Sigmoid colon (tissue), 7 donors: ENCODE data around the gene PIK3R1. TPM values are rescaled to one million over a fixed set of nuclear protein-coding genes. Genes with fewer than 3 reads are reported as not detected.
A peak's percentile ranks its signal among the peaks of the same experiment; 100 is the strongest.

Experiments used
- DNase-seq: peaks from one replicate; pipeline ENCODE4 v3.0.0-alpha.2; 2019
- H3K27ac ChIP-seq, 4 donors: fragments of 200-600 bp; sonication (generic); one replicate each; pipeline ENCODE4 v1.5.1; 2016 to 2019; ENCODE audit warnings: mild to moderate bottlenecking in 1 of 4
- H3K27me3 ChIP-seq, 3 donors: fragments of 200-600 bp; sonication (generic); one replicate each; pipeline ENCODE4 v1.5.1; 2019; ENCODE audit warnings: mild to moderate bottlenecking in 1 of 3
- H3K36me3 ChIP-seq, 4 donors: fragments of 200-600 bp; sonication (generic); one replicate each; pipeline ENCODE4 v1.5.1; 2016 to 2019
- H3K4me1 ChIP-seq, 4 donors: fragments of 200-600 bp; sonication (generic); one replicate each; pipeline ENCODE4 v1.5.1; 2017 to 2019
- H3K4me3 ChIP-seq, 4 donors: fragments of 200-600 bp; sonication (generic); one replicate each; pipeline ENCODE4 v1.5.1; 2017 to 2019; ENCODE audit warnings: mild to moderate bottlenecking in 2 of 4, moderate library complexity in 1 of 4
- H3K9me3 ChIP-seq, 4 donors: fragments of 200-600 bp in 3 of 4; sonication (generic) in 3 of 4; one replicate each; pipeline versions ENCODE4 v1.5.1 to v1.6.1; 2013 to 2019
- CTCF ChIP-seq, 4 experiments: fragments of 450-650 bp in 3 of 4; fragments of 200-600 bp in 1 of 4; IDR thresholded peaks; one replicate each; pipeline ENCODE4 v1.5.1; 2016 to 2019; ENCODE audit warnings: antibody characterized with exemption in 4 of 4, mild to moderate bottlenecking in 3 of 4, moderate library complexity in 2 of 4
- EP300 ChIP-seq, 4 donors: sonication (generic); formaldehyde crosslinking; IDR thresholded peaks; one replicate each; pipeline ENCODE4 v1.6.1; 2017; ENCODE audit warnings: antibody characterized with exemption in 4 of 4
- POLR2A ChIP-seq, 2 donors: fragments of 450-650 bp; IDR thresholded peaks; one replicate each; pipeline ENCODE4 v1.6.1; 2016; ENCODE audit warnings: antibody characterized with exemption in 2 of 2, mild to moderate bottlenecking in 2 of 2, moderate library complexity in 2 of 2
- POLR2AphosphoS5 ChIP-seq, 4 donors: sonication (generic); formaldehyde crosslinking; IDR thresholded peaks; one replicate each; pipeline ENCODE4 v1.6.1; 2017; ENCODE audit warnings: antibody characterized with exemption in 4 of 4
- WGBS, 2 donors: extraction: QIAGEN DNeasy Blood & Tissue Kit; methylation state at CpG; one replicate each; pipeline ENCODE4 v1.1.7; 2013; 5-methylcytosine and 5-hydroxymethylcytosine counted together
- intact Hi-C: fragments of 100-400 bp; cut with DNase I; formaldehyde crosslinking; loops from one replicate; pipeline ENCODE4 v1.15.1; 2023
- polyA plus RNA-seq, 3 donors: library from polyadenylated mRNA; stranded (reverse); fragments of 200-250 nt; gene quantifications; one replicate each; pipeline ENCODE4 v1.2.3, GENCODE V29; 2013
- total RNA-seq, 4 donors: library from RNA; depleted of rRNA; stranded (reverse); fragments of >200 nt; gene quantifications; one replicate each; pipeline ENCODE4 v1.1.0, GENCODE V29; 2016
- donor health status: healthy with polysubstance abuse.
- donor health status: Bipolar disorder and iron deficiency.
- donor health status: healthy.

Gene PIK3R1
- total and polyA plus RNA-seq, 7 donors, result 9.2 to 227 (median 177) TPM

GRCh38 chr5:68268852-68269130 is 53.2 kb downstream of the PIK3R1 start:
- DNase-seq, result no peak
- 81 to 88% methylated on average over 5 of the region's 5 CpGs for WGBS, 2 donors
- Histone ChIP-seq H3K9me3 (no peaks in the 10 kb centered on the region), H3K4me1 (peaks cover 0 to 100% (median 94%) of the 10 kb centered on the region in 4 donors), H3K36me3 (peaks cover 0 to 7% (median 0%) of the 10 kb centered on the region in 4 donors), H3K27me3 (no peaks in the 10 kb centered on the region), H3K27ac (peak overlapping the region; percentile 75 to 89 (median 83)), H3K4me3 (no peak overlapping the region)
- TF ChIP-seq EP300 (IDR thresholded peaks at IDR 0.05), result no peak
- TF ChIP-seq POLR2A (IDR thresholded peaks at IDR 0.05), result no peak
- TF ChIP-seq POLR2AphosphoS5 (IDR thresholded peaks at IDR 0.05), result no peak
- no peak for TF ChIP-seq CTCF (IDR thresholded peaks at IDR 0.05)
- intact Hi-C loops, result loop anchor here (5.0 kb wide), 2 partner anchors 51 to 96 kb away; partner anchors contain the start of gene PIK3R1

GRCh38 chr5:68269820-68270219 is 54.3 kb downstream of the PIK3R1 start:
- H3K27me3 ChIP-seq, result no peaks in the 10 kb centered on the region
- no peaks in the 10 kb centered on the region for H3K9me3 ChIP-seq
- no peak for DNase-seq
- TF ChIP-seq POLR2A (IDR thresholded peaks at IDR 0.05) (no peak), EP300 (IDR thresholded peaks at IDR 0.05) (no peak)
- no peak overlapping the region for H3K4me3 ChIP-seq
- H3K4me1 ChIP-seq, result peaks cover 0 to 100% (median 94%) of the 10 kb centered on the region in 4 donors
- peak overlapping the region in 3 of 4 donors; percentile 82 to 89 (median 84) for H3K27ac ChIP-seq
- H3K36me3 ChIP-seq, result peaks cover 0 to 10% (median 3%) of the 10 kb centered on the region in 4 donors
- intact Hi-C loops, result loop anchor here (5.0 kb wide), 2 partner anchors 53 to 98 kb away; partner anchors contain the start of gene PIK3R1
- 85 to 87% methylated on average over 2 of the region's 2 CpGs for WGBS, 2 donors

DNA sequence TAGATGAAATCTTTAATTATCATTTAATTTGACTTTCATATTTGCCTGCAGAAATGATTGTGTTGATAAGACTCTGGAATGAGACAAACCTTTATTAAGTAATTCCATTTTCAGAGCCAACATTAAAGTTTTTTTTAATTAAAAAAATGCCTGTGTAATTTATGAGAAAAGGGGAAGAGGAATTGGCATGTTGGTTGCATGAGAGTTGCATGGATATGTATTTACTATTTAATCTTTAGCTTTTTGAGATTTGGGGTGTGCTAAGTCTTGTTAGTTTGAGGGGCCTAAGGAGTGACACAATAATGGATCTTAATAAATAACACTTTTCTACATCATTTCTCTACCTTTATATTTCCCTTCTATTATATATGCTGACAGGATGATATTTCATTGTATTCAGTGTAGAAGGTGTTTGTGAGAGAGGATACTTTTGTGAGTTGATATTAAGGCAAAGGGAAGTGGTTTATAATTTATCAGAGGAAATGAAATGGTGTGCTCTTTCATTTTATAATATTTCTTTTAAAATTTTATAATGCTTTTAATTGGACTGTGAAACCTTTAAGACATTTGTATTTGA is 54.9 kb downstream of the PIK3R1 start:
- peaks cover 0 to 17% (median 3%) of the 10 kb centered on the region in 4 donors for H3K36me3 ChIP-seq
- DNase-seq, result no peak
- H3K4me1 ChIP-seq, result peaks cover 0 to 100% (median 93%) of the 10 kb centered on the region in 4 donors
- no peak overlapping the region for H3K4me3 ChIP-seq
- H3K9me3 ChIP-seq, result no peaks in the 10 kb centered on the region
- intact Hi-C loops, result no loop called here
- no peaks in the 10 kb centered on the region for H3K27me3 ChIP-seq
- TF ChIP-seq EP300 (IDR thresholded peaks at IDR 0.05) (no peak), CTCF (IDR thresholded peaks at IDR 0.05) (no peak), POLR2A (IDR thresholded peaks at IDR 0.05) (no peak), POLR2AphosphoS5 (IDR thresholded peaks at IDR 0.05) (no peak)
- H3K27ac ChIP-seq, result peak overlapping the region in 3 of 4 donors; percentile 82 to 89 (median 84)

DNA sequence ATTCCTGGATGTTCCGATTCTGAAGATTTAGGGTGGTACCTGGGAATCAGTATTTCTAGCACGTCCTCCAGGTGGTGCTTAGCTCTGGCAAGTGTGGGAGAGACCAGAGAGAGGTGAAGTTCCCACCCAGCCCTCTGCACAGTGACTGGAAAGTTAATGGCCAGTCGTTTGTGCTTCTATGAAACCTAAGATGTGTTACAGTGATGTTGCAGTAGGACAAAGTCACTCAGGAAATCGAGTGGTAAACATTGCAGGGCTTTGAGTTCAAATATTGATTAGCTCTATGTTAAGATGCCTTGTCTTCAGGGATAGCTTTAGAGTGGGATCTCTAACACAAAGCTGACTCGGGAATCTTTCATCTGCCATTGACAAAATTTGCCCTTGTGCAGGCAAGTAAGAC is 55.6 kb downstream of the PIK3R1 start:
- WGBS, 2 donors, result 54 to 73% methylated on average over 5 of the region's 5 CpGs
- peaks cover 0 to 100% (median 88%) of the 10 kb centered on the region in 4 donors for H3K4me1 ChIP-seq
- H3K36me3 ChIP-seq, result peaks cover 0 to 24% (median 4%) of the 10 kb centered on the region in 4 donors
- no peak overlapping the region for H3K4me3 ChIP-seq
- DNase-seq, result no peak
- H3K27ac ChIP-seq, result peak overlapping the region; percentile 37 to 89 (median 83)
- H3K27me3 ChIP-seq, result no peaks in the 10 kb centered on the region
- no peak for TF ChIP-seq POLR2AphosphoS5 (IDR thresholded peaks at IDR 0.05)
- no peak for TF ChIP-seq EP300 (IDR thresholded peaks at IDR 0.05)
- TF ChIP-seq CTCF (IDR thresholded peaks at IDR 0.05), result no peak
- no peak for TF ChIP-seq POLR2A (IDR thresholded peaks at IDR 0.05)
- H3K9me3 ChIP-seq, result no peaks in the 10 kb centered on the region
- intact Hi-C loops, result no loop called here

DNA sequence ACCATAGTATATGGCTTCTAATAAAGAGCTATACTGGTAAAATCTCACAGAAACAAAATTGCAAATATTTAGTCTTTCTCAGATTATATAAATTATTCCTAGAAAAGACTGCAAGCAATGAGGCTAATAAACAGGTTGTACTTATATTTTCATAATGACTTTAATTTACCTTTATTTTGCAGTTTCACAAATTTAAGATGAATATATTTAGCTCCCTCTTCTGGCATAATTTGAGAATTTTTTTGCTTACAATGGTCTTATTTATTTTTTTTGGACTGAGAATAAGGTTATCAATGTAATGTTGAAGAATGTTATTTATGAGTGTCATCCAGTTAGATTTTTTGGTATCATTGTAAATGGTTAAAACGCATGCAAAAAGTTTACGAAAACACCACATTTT is 56.7 kb downstream of the PIK3R1 start:
- H3K36me3 ChIP-seq, result peaks cover 0 to 35% (median 12%) of the 10 kb centered on the region in 4 donors
- peak in 2 of 4 experiments; percentile 16 to 22 for TF ChIP-seq CTCF (IDR thresholded peaks at IDR 0.05)
- TF ChIP-seq EP300 (IDR thresholded peaks at IDR 0.05), result no peak
- TF ChIP-seq POLR2A (IDR thresholded peaks at IDR 0.05), result no peak
- no peak for TF ChIP-seq POLR2AphosphoS5 (IDR thresholded peaks at IDR 0.05)
- peaks cover 0 to 99% (median 83%) of the 10 kb centered on the region in 4 donors for H3K4me1 ChIP-seq
- no peaks in the 10 kb centered on the region for H3K27me3 ChIP-seq
- 81 to 91% methylated on average over 2 of the region's 2 CpGs for WGBS, 2 donors
- no peaks in the 10 kb centered on the region for H3K9me3 ChIP-seq
- H3K27ac ChIP-seq, result peak overlapping the region; percentile 57 to 89 (median 71)
- DNase-seq, result no peak
- no peak overlapping the region for H3K4me3 ChIP-seq
- intact Hi-C loops, result no loop called here
